Measurements from ENCODE around the gene OS9.

GRCh38 chr12:57745485-57745881 lies 51.6 kb downstream of the OS9 start:
- no peak for TF ChIP-seq CTCF (IDR thresholded peaks at IDR 0.05)
- no peak for TF ChIP-seq POLR2AphosphoS5 (IDR thresholded peaks at IDR 0.05)
